T-helper 17 cell (primary cell): ENCODE data around the gene CAPZB. TPM values are rescaled to one million over a fixed set of nuclear protein-coding genes. Genes with fewer than 3 reads are reported as not detected.
"Not testable (repeated sequence)": the region's sequence is repeated elsewhere in the genome, so short reads cannot be mapped to it uniquely, and the experiment has no call there.

Source experiments
- ATAC-seq: fragments of 150-1000 bp; cut with Tn5 transposase; 2 replicates; pipeline ENCODE4 v1.10.0; 2021; ENCODE audit warnings: mild to moderate bottlenecking, moderate library complexity
- DNase-seq, 3 donors: peaks; one replicate each; pipeline versions ENCODE4 v3.0.0 to v3.0.0-alpha.2; 2020 to 2021
- H3K9me3 ChIP-seq: one replicate; pipeline ENCODE4 v1.7.0; 2013; ENCODE audit warnings: low read length, mild to moderate bottlenecking; ENCODE audit not compliant: control insufficient read depth, poor library complexity, severe bottlenecking
- H3K27ac Mint-ChIP-seq: one replicate; pipeline ENCODE4 v1.8.0; 2022; ENCODE audit warnings: mild to moderate bottlenecking, moderate library complexity, mixed read lengths
- H3K27me3 Mint-ChIP-seq: one replicate; pipeline ENCODE4 v1.8.0; 2022; ENCODE audit warnings: mixed read lengths
- H3K36me3 Mint-ChIP-seq: one replicate; pipeline ENCODE4 v1.8.0; 2022; ENCODE audit warnings: low read depth, mixed read lengths
- H3K4me1 Mint-ChIP-seq: one replicate; pipeline ENCODE4 v1.8.0; 2022; ENCODE audit warnings: mild to moderate bottlenecking, mixed read lengths
- H3K4me3 Mint-ChIP-seq: one replicate; pipeline ENCODE4 v1.8.0; 2022; ENCODE audit warnings: mild to moderate bottlenecking, moderate library complexity, mixed read lengths
- total RNA-seq, 4 donors: library from RNA in 2 of 4; stranded (reverse) in 2 of 4; gene quantifications; one replicate each; pipeline ENCODE4 v1.2.3 and lab custom pipeline; 2022 to 2026

Gene CAPZB
- total RNA-seq, 2 donors from 2014 or later: 320 to 330 TPM

DNA sequence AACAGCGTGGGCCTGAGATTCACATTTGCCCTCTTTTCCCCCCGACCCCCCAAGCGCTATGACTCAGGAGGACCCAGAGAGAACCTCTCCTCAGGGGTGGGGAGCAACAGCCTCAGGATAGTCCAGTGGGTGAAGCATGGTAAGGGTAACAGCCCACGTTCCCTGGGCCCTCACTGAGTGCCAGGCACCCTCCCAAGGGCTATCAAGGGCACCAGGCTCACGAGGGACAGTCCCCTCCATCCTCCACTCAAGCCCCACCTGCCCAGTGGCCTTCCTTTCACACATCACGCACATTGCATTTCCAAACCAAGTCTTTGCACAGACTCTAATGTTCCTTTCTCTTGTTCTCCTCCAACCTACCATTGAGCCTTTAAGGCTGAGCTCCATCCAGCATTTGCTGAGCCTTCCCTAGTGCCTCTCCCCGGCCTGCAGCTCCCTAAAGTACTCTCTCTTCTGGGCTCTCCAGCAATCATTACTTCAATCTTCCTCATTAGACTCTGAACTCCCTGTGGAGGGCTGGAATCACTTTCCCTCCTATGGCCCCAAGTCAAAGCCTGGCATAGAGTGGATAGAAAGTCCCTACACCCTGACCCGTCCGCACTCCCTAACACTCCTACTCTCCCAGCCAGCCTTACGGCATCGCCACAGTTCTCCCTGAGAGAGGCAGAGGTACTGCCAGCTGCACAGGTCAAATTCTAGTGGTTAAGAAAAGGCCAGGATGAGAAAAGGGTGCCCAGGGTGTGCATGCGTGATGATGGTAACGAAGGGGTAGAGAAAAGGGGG lies 174.4 kb downstream of the CAPZB start:
- Mint-ChIP-seq H3K4me3 (peak overlapping the region; percentile 99), H3K27ac (peak overlapping the region; percentile 93), H3K36me3 (peaks cover 7% of the 10 kb centered on the region), H3K4me1 (peaks cover 34% of the 10 kb centered on the region), H3K27me3 (no peaks in the 10 kb centered on the region)
- ATAC-seq: no peak
- DNase-seq: no peak
- H3K9me3 ChIP-seq: no peaks in the 10 kb centered on the region

DNA sequence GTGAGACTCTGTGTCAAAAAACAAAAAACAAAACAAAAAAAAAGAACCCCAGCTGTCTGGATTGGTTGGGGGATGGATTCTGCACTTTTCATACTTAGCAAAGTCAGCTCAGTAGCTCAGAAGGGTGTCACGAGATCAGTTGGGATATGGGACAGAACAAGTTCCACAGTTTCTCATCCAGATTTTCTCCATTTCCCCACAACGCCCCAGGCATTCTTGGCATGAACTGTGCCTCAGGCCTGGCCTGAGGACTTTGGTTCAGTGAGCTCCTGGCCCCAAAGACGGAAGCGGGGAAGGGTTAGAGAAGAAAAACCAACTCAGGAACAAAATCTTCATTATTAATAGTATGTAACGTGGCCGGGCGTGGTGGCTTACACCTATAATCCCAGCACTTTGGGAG lies 175.3 kb downstream of the CAPZB start:
- H3K9me3 ChIP-seq: no peaks in the 10 kb centered on the region
- DNase-seq (no peak), ATAC-seq (no peak)
- peak overlapping the region; percentile 50 for H3K4me3 Mint-ChIP-seq
- peaks cover 9% of the 10 kb centered on the region for H3K36me3 Mint-ChIP-seq
- H3K27ac Mint-ChIP-seq: no peak overlapping the region
- no peaks in the 10 kb centered on the region for H3K27me3 Mint-ChIP-seq
- H3K4me1 Mint-ChIP-seq: peaks cover 29% of the 10 kb centered on the region

GRCh38 chr1:19309123-19309813 lies 176.1 kb downstream of the CAPZB start:
- ATAC-seq (no peak), DNase-seq (no peak)
- Mint-ChIP-seq H3K27ac (peak overlapping the region; percentile 79), H3K4me3 (no peak overlapping the region), H3K27me3 (no peaks in the 10 kb centered on the region), H3K36me3 (peaks cover 9% of the 10 kb centered on the region), H3K4me1 (peaks cover 29% of the 10 kb centered on the region)
- no peaks in the 10 kb centered on the region for H3K9me3 ChIP-seq

DNA sequence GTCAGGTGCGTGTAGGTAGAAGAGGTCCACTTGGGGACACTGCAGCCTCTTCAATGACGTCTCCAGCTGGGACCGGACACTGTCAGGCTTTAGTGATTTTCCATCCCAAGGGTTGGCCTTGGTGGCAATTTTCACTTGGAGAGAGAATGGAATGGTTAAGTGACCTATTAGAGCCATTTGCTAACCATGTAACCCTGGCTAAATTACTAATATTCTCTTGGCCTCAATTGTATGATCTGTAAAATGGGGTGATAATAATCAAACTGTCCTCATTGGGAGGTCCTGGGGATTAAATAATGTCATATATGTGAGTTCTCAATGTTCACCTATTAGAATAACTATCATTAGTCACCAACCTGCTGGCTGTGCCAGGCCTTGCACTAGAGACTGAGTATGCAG lies 176.8 kb downstream of the CAPZB start:
- Mint-ChIP-seq H3K4me1 (peaks cover 27% of the 10 kb centered on the region), H3K4me3 (no peak overlapping the region), H3K36me3 (peaks cover 9% of the 10 kb centered on the region), H3K27ac (peak overlapping the region; percentile 79), H3K27me3 (no peaks in the 10 kb centered on the region)
- DNase-seq: no peak
- H3K9me3 ChIP-seq: no peaks in the 10 kb centered on the region
- ATAC-seq: no peak

- DNase-seq (no peak), ATAC-seq (no peak)
- Mint-ChIP-seq H3K27me3 (no peaks in the 10 kb centered on the region), H3K36me3 (peaks cover 9% of the 10 kb centered on the region), H3K4me1 (peaks cover 21% of the 10 kb centered on the region), H3K27ac (peak overlapping the region; percentile 43), H3K4me3 (no peak overlapping the region)
- no peaks in the 10 kb centered on the region for H3K9me3 ChIP-seq
Measured at GRCh38 chr1:19307794-19308508, 177.4 kb downstream of the CAPZB start.

GRCh38 chr1:19306941-19307340 lies 178.4 kb downstream of the CAPZB start:
- H3K27me3 Mint-ChIP-seq: no peaks in the 10 kb centered on the region
- ATAC-seq (no peak), DNase-seq (no peak)
- peaks cover 18% of the 10 kb centered on the region for H3K4me1 Mint-ChIP-seq
- no peak overlapping the region for H3K27ac Mint-ChIP-seq
- peaks cover 9% of the 10 kb centered on the region for H3K36me3 Mint-ChIP-seq
- H3K9me3 ChIP-seq: no peaks in the 10 kb centered on the region
- no peak overlapping the region for H3K4me3 Mint-ChIP-seq

DNA sequence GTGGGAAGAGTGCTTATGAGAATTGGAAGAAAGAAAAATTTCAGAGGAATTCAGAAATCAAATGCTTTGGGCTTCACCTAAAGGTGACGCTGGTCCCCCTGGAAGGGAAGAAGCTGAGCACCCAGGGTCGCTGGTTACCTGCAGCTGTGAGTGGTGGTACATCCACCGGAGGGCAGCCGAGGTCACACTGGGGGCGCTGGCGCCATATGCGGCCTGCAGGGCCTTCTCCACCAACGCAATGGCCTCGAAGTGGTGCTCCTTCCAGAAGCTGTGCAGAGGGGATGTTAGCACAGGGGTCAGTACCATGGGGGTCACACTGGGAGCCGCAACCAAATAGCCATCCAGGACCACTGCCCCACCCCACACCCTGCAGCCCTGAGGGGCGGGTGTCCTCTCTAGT lies 179.5 kb downstream of the CAPZB start:
- H3K27me3 Mint-ChIP-seq: no peaks in the 10 kb centered on the region
- no peak overlapping the region for H3K4me3 Mint-ChIP-seq
- DNase-seq: no peak
- H3K27ac Mint-ChIP-seq: no peak overlapping the region
- H3K4me1 Mint-ChIP-seq: peaks cover 13% of the 10 kb centered on the region
- H3K36me3 Mint-ChIP-seq: peaks cover 6% of the 10 kb centered on the region
- H3K9me3 ChIP-seq: no peaks in the 10 kb centered on the region
- no peak for ATAC-seq

DNA sequence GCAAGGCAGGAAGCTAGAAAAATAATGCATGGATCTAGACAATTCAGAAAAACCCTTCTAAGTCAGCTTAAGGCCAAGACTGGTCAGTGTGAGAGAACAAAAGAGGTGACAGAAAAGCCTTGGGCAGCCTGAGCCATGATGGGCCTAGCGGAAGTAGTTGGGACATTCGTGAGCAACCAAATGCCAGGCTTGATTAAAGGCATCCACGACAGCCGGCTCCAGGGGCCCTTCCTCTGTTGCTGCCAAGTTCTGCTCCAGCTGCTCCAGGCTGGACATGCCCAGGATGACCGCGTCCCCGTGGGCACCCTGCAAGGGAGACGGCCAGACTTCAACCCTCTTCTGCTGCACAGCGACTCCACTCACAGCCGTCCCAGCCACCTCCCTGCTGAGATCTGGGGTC lies 181.3 kb downstream of the CAPZB start:
- ATAC-seq, H3K27ac Mint-ChIP-seq, H3K4me1 Mint-ChIP-seq, DNase-seq, H3K9me3 ChIP-seq, H3K36me3 Mint-ChIP-seq, H3K4me3 Mint-ChIP-seq, H3K27me3 Mint-ChIP-seq: not testable (repeated sequence)

DNA sequence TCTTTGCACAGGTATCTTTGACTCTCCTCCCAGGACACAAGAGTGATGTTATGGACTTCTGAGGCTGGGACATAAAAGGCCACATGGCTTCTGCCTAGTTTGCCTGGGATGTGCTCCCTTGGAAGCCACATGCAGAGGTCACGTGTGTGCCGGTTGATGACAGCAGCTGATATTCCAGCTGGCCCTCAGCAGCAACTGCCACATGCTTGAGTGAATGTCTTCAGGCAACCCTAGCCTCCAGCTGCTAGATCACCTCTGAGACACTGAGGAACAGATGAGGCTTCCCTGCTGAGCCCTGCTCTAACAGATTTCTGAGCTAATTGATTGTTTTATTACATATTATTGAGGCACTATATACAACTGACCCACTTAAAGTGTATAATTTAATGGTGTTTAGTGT lies 185.1 kb downstream of the CAPZB start:
- ATAC-seq (no peak), DNase-seq (no peak)
- H3K27me3 Mint-ChIP-seq: no peaks in the 10 kb centered on the region
- H3K36me3 Mint-ChIP-seq: no peaks in the 10 kb centered on the region
- H3K9me3 ChIP-seq: no peaks in the 10 kb centered on the region
- no peaks in the 10 kb centered on the region for H3K4me1 Mint-ChIP-seq
- no peak overlapping the region for H3K4me3 Mint-ChIP-seq
- H3K27ac Mint-ChIP-seq: no peak overlapping the region

DNA sequence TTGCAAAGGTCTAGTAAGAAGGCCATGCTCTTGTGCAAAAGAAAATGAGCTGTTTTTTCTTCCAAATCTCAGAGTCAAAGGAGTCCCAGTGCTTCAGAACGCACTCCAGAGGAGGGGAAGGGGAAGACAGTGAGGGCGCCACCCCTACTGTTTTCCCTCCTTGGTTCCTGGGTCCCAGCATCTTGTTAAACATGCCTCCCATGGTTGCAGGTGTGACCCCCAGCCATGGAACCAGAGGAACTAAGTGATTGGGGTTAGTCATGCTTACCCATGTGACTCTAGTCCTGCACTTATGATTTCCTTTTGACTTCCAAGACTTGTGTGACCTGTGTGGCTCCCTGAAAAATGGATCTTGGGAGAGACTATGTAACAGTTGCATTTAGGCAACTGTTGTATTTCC lies 190.7 kb downstream of the CAPZB start:
- Mint-ChIP-seq H3K36me3 (peaks cover 2% of the 10 kb centered on the region), H3K4me3 (no peak overlapping the region), H3K27ac (no peak overlapping the region), H3K27me3 (peaks cover 3% of the 10 kb centered on the region), H3K4me1 (no peaks in the 10 kb centered on the region)
- DNase-seq (no peak), ATAC-seq (no peak)
- no peaks in the 10 kb centered on the region for H3K9me3 ChIP-seq

- ATAC-seq (no peak), DNase-seq (no peak)
- Mint-ChIP-seq H3K27ac (peak overlapping the region; percentile 53), H3K4me3 (peak overlapping the region; percentile 71), H3K4me1 (peaks cover 12% of the 10 kb centered on the region), H3K27me3 (peaks cover 18% of the 10 kb centered on the region), H3K36me3 (peaks cover 2% of the 10 kb centered on the region)
- H3K9me3 ChIP-seq: no peaks in the 10 kb centered on the region
Measured at GRCh38 chr1:19289244-19289643, 196.1 kb downstream of the CAPZB start.
